ENCODE measurements around the gene MT1E. TPM values are rescaled to one million over a fixed set of nuclear protein-coding genes. Genes with fewer than 3 reads are reported as not detected.

Gene MT1E
- total and polyA plus RNA-seq, 2 donors from 2014 or later: 191 to 258 TPM

DNA sequence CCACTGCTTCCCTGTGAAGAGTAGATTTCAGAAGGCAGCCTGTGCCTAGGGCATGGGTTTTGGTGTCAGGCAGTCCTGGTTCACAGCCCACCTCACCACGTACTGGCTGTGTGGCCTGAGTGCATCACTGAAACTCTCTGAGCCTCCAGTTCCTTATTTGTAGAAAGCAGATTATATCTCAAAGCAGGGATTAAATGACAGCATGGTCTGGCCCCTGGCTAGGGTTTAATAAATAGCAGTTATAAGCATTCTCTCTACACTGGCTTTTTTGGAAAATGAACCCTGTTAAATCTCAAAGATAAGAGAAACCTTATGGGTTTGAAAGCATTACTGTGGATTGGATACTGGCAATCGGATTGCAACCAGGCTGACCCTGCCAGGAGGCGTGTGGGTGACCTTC is 4.0 kb downstream of the MT1E start:
- TF ChIP-seq, protein P1, sequence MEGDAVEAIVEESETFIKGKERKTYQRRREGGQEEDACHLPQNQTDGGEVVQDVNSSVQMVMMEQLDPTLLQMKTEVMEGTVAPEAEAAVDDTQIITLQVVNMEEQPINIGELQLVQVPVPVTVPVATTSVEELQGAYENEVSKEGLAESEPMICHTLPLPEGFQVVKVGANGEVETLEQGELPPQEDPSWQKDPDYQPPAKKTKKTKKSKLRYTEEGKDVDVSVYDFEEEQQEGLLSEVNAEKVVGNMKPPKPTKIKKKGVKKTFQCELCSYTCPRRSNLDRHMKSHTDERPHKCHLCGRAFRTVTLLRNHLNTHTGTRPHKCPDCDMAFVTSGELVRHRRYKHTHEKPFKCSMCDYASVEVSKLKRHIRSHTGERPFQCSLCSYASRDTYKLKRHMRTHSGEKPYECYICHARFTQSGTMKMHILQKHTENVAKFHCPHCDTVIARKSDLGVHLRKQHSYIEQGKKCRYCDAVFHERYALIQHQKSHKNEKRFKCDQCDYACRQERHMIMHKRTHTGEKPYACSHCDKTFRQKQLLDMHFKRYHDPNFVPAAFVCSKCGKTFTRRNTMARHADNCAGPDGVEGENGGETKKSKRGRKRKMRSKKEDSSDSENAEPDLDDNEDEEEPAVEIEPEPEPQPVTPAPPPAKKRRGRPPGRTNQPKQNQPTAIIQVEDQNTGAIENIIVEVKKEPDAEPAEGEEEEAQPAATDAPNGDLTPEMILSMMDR (IDR thresholded peaks at IDR 0.05; ENCODE audit: borderline replicate concordance, extremely low read depth, insufficient read depth): no peak
- intact Hi-C loops (cut with DNase I): no loop called here
- Histone ChIP-seq H3K9ac (ENCODE audit: low read length in 3 of 3) (no peak overlapping the region), H3K4me3 (ENCODE audit: low read length in 3 of 3) (no peak overlapping the region), H3K27me3 (ENCODE audit: control insufficient read depth, insufficient read depth, low read length) (peaks cover 24% of the 10 kb centered on the region), H3K9me3 (ENCODE audit: control insufficient read depth in 2 of 3, insufficient read depth in 1 of 3, low read length in 3 of 3) (no peaks in the 10 kb centered on the region), H3K4me1 (ENCODE audit: control insufficient read depth in 2 of 3, insufficient read depth in 2 of 3, low read depth in 1 of 3, low read length in 3 of 3) (peaks cover 0 to 6% (median 0%) of the 10 kb centered on the region in 3 donors), H3K27ac (ENCODE audit: low read depth in 2 of 2, low read length in 2 of 2) (no peak overlapping the region), H3K36me3 (ENCODE audit: control insufficient read depth in 2 of 3, insufficient read depth in 3 of 3, low read length in 3 of 3) (no peaks in the 10 kb centered on the region)
- FAIRE-seq: no peak
- no peak for DNase-seq

- Histone ChIP-seq H3K4me3 (ENCODE audit: low read length in 3 of 3) (no peak overlapping the region), H3K36me3 (ENCODE audit: control insufficient read depth in 2 of 3, insufficient read depth in 3 of 3, low read length in 3 of 3) (no peaks in the 10 kb centered on the region), H3K9ac (ENCODE audit: low read length in 3 of 3) (no peak overlapping the region), H3K9me3 (ENCODE audit: control insufficient read depth in 2 of 3, insufficient read depth in 1 of 3, low read length in 3 of 3) (no peaks in the 10 kb centered on the region), H3K27ac (ENCODE audit: low read depth in 2 of 2, low read length in 2 of 2) (no peak overlapping the region), H3K4me1 (ENCODE audit: control insufficient read depth in 2 of 3, insufficient read depth in 2 of 3, low read depth in 1 of 3, low read length in 3 of 3) (peaks cover 0 to 7% (median 0%) of the 10 kb centered on the region in 3 donors), H3K27me3 (ENCODE audit: control insufficient read depth, insufficient read depth, low read length) (peaks cover 30% of the 10 kb centered on the region)
- FAIRE-seq: no peak
- peak in 1 of 5 donors; percentile 14 for DNase-seq
- TF ChIP-seq, protein P1 (IDR thresholded peaks at IDR 0.05; ENCODE audit: borderline replicate concordance, extremely low read depth, insufficient read depth): no peak
- intact Hi-C loops (cut with DNase I): no loop called here
Observed at GRCh38 chr16:56630134-56630533, 4.6 kb downstream of the MT1E start.

GRCh38 chr16:56631197-56631596 is 5.6 kb downstream of the MT1E start:
- Histone ChIP-seq H3K9me3 (ENCODE audit: control insufficient read depth in 2 of 3, insufficient read depth in 1 of 3, low read length in 3 of 3) (no peaks in the 10 kb centered on the region), H3K27me3 (ENCODE audit: control insufficient read depth, insufficient read depth, low read length) (peaks cover 37% of the 10 kb centered on the region), H3K36me3 (ENCODE audit: control insufficient read depth in 2 of 3, insufficient read depth in 3 of 3, low read length in 3 of 3) (no peaks in the 10 kb centered on the region), H3K4me1 (ENCODE audit: control insufficient read depth in 2 of 3, insufficient read depth in 2 of 3, low read depth in 1 of 3, low read length in 3 of 3) (peaks cover 0 to 8% (median 0%) of the 10 kb centered on the region in 3 donors), H3K27ac (ENCODE audit: low read depth in 2 of 2, low read length in 2 of 2) (no peak overlapping the region), H3K9ac (ENCODE audit: low read length in 3 of 3) (no peak overlapping the region), H3K4me3 (ENCODE audit: low read length in 3 of 3) (no peak overlapping the region)
- TF ChIP-seq, protein P1 (IDR thresholded peaks at IDR 0.05; ENCODE audit: borderline replicate concordance, extremely low read depth, insufficient read depth): no peak
- FAIRE-seq (no peak), DNase-seq (no peak)
- intact Hi-C loops (cut with DNase I): no loop called here

- Histone ChIP-seq H3K4me3 (ENCODE audit: low read length in 3 of 3) (peak overlapping the region; percentile 20 to 65 (median 43)), H3K4me1 (ENCODE audit: control insufficient read depth in 2 of 3, insufficient read depth in 2 of 3, low read depth in 1 of 3, low read length in 3 of 3) (peaks cover 0 to 5% (median 0%) of the 10 kb centered on the region in 3 donors), H3K9ac (ENCODE audit: low read length in 3 of 3) (peak overlapping the region in 1 of 3 donors; percentile 67)
Observed at GRCh38 chr16:56631832-56632155, 6.2 kb downstream of the MT1E start.

More at GRCh38 chr16:56631832-56632155, 6.2 kb downstream of the MT1E start:
- DNase-seq (no peak), FAIRE-seq (no peak)
- H3K9me3 ChIP-seq (ENCODE audit: control insufficient read depth in 2 of 3, insufficient read depth in 1 of 3, low read length in 3 of 3): no peaks in the 10 kb centered on the region
- intact Hi-C loops (cut with DNase I): no loop called here
- peak overlapping the region; percentile 11 to 74 for H3K27ac ChIP-seq (ENCODE audit: low read depth in 2 of 2, low read length in 2 of 2)
- TF ChIP-seq, protein P1 (IDR thresholded peaks at IDR 0.05; ENCODE audit: borderline replicate concordance, extremely low read depth, insufficient read depth): no peak
- H3K27me3 ChIP-seq (ENCODE audit: control insufficient read depth, insufficient read depth, low read length): peaks cover 42% of the 10 kb centered on the region
- no peaks in the 10 kb centered on the region for H3K36me3 ChIP-seq (ENCODE audit: control insufficient read depth in 2 of 3, insufficient read depth in 3 of 3, low read length in 3 of 3)

Measured in kidney (tissue), 14 donors.